GM18517 (cell line): ENCODE measurements around the gene MTFP1.
"Not testable (repeated sequence)": the region's sequence is repeated elsewhere in the genome, so short reads cannot be mapped to it uniquely, and the experiment has no call there.

Experiments
- ATAC-seq: cut with Tn5 transposase; IDR thresholded peaks from one replicate; pipeline ENCODE4 v1.9.1; 2021; ENCODE audit warnings: mild to moderate bottlenecking, moderate library complexity; ENCODE audit not compliant: unreplicated experiment

Gene MTFP1

DNA sequence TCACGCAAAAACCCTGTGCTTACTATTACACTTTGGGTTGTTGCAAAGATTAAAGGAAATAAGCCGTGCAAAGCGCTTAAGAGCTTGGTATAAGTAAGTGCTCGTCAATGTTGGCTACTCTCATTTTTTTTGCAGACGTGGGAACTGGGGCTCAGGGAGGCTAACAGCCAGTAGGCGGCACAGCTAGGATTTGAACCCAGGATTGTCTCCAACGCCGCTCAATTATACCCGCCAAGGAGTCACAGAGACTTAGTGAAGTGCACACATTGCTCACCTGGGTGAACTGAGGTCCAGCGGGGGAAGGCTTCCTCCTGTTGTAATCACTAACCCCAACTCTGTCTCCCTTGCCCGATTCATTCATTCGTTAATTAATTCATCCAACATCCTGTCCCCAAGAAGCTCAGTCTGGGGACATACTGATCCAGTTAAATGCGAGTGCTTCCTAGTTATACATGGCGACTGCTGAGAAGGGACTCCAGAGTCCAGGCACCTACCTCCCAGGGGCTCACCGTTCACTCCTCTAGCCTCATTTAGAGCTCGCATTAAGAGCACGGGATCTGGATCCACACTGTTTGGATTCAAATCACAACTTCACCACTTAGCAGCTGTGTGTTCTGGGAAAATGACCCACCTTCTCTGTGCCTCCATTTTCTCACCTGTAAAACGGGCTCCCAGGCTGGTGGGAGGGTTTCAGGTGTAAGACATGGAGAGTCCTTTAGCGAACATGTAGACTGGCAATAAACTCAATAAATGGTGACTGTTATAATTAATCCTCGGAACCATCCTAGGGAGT lies 838 bp upstream of the MTFP1 start:
- no peak for ATAC-seq

- no peak for ATAC-seq
Measured at GRCh38 chr22:30425327-30425615, 297 bp upstream of the MTFP1 start.

- ATAC-seq = no peak
Measured at GRCh38 chr22:30426388-30427353, 1.1 kb downstream of the MTFP1 start.

DNA sequence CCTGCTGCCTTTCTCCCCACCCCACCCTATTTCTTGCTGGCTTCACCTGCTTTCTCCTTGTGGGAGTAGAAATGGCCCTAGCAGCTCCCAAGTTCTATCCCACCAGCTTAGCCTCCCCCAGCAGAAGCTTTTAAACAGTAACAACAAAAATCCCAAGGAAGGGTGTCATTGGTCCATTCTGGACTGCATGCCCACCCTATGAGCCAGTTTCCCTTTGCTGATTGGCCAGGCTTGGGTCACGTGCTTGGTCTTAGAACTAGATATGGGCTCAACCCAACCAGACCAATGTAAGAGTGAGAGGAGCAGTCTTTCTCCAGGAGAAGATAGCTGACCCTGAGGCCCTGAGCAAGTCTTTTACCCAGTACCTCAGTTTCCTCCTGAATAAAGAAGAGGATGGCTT lies 2.3 kb downstream of the MTFP1 start:
- no peak for ATAC-seq

DNA sequence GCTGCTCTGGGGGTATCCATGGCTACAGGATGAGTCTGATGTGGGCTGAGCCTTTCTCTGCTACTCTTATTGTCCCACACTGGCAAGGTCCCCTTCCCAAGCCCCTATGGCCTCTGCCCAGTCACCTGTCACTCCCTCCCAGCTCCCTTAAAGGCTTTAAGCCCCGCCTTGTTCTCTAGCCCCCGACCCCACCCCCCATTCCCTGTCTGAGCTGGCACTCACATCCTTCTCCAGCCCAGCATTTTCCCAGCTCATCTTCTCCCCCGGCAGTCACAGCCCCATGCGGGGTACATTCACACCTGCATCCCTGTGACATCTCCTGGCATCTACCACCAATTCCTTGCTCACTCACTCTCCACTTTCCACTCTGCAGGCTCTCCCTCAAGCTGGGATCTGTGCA lies 4.3 kb downstream of the MTFP1 start:
- ATAC-seq = no peak

DNA sequence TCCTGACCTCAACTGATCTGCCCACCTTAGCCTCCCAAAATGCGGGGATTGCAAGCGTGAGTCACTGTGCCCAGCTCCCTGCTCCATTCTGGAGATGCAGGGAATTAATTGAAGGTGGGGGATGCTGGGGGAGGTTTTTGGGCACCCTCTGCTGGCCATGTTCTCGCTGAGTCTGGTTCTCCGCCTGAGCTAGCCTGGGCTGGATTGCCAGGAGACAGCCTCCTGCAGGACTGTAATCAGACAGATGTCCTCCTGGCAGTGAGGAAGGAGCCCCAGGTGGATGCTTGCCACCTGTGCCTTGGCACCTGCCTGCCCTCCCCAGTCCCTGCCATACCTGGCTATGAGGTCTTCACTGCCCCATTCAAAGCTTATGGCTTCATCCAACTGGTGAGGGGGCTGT lies 5.4 kb downstream of the MTFP1 start:
- no peak for ATAC-seq

GRCh38 chr22:30432096-30432495 lies 6.5 kb downstream of the MTFP1 start:
- no peak for ATAC-seq

DNA sequence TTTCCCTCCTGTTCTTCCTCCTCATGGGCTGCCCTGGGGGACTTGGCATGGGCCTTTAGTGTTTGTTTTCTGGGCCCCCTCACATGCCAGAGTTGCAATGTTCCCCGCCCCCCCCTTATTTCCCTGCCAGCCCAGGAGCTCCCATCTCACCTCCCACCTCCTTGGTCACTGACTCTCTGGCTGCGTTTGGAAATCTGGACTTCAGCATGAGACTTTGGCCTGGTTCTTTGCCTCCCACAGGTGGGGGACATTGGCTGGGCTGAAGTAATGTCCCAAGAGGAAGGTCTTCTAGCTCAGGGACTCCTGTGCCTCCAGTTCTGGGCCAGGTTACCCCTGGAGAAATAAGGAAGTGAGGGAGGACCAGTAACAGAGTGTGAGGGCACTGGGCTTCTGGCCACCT lies 7.0 kb downstream of the MTFP1 start:
- no peak for ATAC-seq

- ATAC-seq = no peak
Measured at GRCh38 chr22:30433227-30433626, 7.7 kb downstream of the MTFP1 start.

DNA sequence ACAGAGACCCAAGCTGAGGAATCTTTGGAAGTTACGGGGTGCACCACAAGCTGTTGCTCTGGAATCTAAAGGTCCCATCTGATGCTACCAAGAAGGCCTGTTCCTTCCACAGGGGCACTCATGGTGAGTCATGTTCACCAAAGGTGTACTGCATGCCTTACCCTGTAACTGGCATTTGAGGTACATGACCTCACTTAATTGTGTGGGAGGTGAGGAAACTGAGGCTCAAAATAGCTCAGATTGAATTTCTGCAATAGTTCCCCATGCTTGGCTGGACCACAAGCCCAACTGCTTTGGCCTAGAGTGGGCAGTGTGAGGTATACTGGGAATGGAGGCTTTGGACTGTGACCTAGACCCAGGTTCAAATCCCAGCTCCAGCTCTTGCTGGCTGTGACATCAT lies 8.2 kb downstream of the MTFP1 start:
- no peak for ATAC-seq

DNA sequence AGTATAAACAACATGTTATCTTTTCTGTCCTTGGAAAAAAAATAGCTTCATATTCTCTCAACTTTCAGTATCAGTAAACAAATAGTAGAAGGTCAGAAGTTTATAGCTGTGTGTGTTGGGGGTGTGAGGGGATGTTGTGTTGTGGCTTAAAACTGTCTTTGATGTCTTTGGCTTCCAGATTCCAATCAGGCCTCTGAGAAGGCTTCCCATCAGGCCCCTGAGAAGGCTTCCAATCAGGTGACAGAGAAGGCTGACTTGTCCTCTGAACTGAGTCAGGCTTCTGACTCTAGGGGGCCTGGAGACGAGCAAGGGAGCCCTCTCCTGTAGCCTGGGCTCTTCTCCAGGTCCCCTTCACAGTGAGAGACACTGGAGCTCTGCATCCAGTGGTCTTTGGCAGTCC lies 9.3 kb downstream of the MTFP1 start:
- no peak for ATAC-seq

DNA sequence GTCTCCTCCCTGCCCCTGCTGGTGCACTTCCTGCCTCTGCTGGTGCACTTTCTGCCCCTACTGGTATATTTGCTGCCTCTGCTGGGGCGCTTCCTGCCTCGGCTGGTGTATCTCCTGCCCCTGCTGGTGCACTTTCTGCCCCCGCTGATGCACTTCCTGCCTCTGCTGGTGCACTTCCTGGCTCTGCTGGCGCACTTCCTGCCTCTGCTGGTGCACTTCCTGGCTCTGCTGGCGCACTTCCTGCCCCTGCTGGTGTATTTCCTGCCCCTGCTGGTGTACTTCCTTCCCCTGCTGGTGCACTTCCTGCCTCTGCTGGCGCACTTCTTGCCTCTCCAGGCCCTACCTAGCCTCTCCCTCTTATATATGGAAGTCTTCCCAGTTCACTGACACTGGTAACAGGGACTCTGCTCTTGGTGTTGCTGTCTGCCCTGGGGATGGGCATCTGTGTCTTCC lies 10.1 kb downstream of the MTFP1 start:
- no peak for ATAC-seq

- ATAC-seq = no peak
Measured at GRCh38 chr22:30436196-30436595, 10.6 kb downstream of the MTFP1 start.

- ATAC-seq = no peak
Measured at GRCh38 chr22:30438559-30438958, 13.0 kb downstream of the MTFP1 start.

GRCh38 chr22:30439226-30439625 lies 13.7 kb downstream of the MTFP1 start:
- ATAC-seq = no peak

GRCh38 chr22:30439836-30440235 lies 14.3 kb downstream of the MTFP1 start:
- ATAC-seq = no peak

- ATAC-seq = no peak
Measured at GRCh38 chr22:30441088-30441487, 15.5 kb downstream of the MTFP1 start.

DNA sequence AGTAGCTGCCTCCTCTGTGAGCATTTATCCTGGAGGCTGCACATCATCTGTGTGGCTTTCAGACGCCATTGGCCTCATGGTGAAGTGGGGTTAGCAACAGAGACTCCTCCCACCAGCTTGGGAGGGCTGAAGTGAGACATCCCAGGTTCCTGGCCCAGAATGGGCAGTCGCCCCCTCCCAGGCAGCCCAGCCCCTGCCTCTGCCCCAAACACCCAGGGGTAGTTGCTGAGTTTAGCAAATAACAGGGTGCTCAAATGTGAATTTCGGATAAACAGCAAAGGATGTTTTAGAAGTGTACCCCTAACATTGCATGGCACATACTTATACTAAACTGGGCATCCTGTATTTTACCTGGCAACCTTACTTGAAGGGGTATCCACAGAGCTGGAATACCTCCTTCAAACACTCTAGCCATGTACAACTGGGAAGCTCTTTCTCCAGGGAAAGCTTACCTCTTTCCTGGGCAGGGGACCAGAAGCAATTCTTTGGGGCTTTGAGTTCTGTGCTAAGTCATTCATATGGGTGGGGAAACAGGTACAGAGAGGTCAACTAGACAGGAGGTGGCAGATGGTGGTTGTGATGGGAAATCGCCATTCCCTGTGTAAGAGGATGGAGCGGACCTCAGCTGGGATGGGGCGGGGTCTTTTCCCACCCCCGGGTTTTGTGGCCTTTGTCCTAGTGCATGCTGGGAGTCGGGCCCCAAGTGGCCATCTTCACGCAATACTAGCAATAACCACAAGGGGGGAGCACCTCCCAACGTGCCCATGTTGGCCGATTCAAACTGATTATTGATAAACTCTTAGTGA lies 19.3 kb downstream of the MTFP1 start:
- no peak for ATAC-seq

- ATAC-seq = no peak
Measured at GRCh38 chr22:30445438-30446145, 20.0 kb downstream of the MTFP1 start.

DNA sequence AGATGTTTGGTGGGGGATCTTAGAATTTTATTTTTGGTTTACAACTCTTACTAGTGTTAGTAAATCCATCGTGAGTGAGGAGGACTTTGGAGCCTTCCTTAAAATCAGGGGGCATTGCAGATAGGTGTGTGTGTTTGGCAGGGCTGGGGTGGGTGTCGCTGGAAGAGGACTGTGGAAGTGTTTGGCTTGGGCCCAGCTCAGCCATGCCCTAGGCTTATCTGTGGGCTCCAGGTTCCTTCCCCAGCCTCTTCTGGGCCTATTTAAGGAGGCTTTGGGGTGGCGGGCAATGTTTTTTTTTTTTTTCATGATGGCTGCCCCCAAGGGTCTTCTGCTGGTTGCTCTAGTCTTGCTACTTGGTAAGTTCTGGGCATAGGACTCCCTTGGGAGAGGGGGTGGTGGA lies 22.1 kb downstream of the MTFP1 start:
- ATAC-seq = no peak

DNA sequence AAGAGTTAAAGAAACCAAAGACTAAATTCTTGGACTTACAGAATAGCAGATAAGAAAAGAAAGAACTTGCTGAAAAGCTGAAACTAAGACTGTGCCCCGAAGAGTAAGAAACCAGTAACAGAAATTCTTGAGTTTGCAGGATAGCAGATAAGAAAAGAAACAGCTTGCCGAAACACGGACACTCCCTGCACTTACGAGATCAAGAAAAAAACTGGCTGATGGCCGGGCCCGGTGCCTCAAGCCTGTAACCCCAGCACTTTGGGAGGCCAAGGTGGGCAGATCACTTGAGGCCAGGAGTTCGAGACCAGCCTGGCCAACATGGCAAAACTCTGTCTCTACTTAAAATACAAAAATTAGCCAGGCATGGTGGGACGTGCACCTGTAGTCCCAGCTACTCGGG lies 25.9 kb downstream of the MTFP1 start:
- ATAC-seq = not testable (repeated sequence)
